GM18873 (cell line): Measurements from ENCODE around the gene MUC3A.
"Not testable (repeated sequence)": the region's sequence is repeated elsewhere in the genome, so short reads cannot be mapped to it uniquely, and the experiment has no call there.

Experiments
- ATAC-seq: cut with Tn5 transposase; IDR thresholded peaks from one replicate; pipeline ENCODE4 v1.9.1; 2021; ENCODE audit warnings: mild to moderate bottlenecking, moderate library complexity, moderate number of reproducible peaks; ENCODE audit not compliant: unreplicated experiment, low FRiP score

Gene MUC3A, protein sequence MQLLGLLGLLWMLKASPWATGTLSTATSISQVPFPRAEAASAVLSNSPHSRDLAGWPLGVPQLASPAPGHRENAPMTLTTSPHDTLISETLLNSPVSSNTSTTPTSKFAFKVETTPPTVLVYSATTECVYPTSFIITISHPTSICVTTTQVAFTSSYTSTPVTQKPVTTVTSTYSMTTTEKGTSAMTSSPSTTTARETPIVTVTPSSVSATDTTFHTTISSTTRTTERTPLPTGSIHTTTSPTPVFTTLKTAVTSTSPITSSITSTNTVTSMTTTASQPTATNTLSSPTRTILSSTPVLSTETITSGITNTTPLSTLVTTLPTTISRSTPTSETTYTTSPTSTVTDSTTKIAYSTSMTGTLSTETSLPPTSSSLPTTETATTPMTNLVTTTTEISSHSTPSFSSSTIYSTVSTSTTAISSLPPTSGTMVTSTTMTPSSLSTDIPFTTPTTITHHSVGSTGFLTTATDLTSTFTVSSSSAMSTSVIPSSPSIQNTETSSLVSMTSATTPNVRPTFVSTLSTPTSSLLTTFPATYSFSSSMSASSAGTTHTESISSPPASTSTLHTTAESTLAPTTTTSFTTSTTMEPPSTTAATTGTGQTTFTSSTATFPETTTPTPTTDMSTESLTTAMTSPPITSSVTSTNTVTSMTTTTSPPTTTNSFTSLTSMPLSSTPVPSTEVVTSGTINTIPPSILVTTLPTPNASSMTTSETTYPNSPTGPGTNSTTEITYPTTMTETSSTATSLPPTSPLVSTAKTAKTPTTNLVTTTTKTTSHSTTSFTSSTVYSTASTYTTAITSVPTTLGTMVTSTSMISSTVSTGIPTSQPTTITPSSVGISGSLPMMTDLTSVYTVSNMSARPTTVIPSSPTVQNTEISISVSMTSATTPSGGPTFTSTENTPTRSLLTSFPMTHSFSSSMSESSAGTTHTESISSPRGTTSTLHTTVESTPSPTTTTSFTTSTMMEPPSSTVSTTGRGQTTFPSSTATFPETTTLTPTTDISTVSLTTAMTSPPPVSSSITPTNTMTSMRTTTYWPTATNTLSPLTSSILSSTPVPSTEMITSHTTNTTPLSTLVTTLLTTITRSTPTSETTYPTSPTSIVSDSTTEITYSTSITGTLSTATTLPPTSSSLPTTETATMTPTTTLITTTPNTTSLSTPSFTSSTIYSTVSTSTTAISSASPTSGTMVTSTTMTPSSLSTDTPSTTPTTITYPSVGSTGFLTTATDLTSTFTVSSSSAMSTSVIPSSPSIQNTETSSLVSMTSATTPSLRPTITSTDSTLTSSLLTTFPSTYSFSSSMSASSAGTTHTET (N-terminal part only)

DNA sequence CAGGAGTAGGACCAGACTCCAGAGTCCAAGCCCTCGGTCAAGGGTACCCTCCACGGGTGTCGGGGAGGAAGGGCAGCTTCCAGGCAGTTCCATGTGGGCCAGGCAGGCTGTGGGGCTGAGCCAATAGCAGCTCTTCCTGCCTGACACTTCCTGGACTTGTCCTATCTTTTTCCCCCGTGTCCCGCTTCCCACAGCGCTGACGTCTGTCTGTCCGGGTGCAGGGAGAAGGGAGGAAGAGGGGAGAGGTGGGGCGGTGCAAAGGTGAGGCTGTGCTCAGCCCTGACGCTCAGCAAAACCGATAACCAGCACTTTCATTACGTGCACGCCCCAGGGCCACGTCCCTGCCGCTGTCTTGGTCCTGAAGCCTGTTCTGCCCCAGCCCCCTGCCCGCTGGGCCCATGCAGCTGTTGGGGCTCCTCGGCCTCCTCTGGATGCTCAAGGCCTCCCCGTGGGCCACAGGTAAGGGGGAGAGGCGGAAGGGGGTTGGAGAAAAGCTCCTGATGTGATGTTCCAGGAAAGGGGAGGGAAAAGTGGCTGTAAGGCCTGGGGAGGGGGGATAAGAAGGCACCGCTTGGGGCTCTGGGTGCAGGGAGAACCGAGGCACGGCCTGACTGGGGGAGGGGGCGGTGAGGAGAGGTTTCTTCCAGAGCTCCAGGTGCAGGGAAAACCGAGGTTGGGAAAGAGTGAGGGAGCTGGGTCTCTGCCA, at the start of gene MUC3A:
Gene MUC3A (plus strand): TSS at position 308 of the 706 bp plus-strand sequence. CDS start 91 bp downstream, at position 399.
- ATAC-seq, result no peak

DNA sequence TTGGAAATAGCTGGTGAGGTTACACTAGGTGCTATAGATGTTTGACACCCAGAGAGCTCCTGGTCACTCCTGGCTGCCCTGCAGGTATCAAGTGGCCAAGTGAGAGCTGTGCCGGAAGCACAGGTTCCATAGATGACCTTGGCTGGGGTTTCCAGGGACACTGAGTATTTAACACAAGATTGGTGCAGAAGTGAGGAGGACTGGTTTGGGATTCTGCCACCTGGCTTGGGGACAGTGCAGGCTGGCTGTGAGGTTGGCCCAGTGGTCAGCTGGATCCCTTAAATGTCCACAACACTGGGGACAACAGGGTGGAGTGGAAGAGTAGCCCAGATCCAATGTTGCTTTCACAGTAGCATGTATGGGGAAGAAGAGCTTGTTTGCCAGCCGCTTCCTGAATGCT, 48.4 kb upstream of the MUC3A start:
- ATAC-seq, result no peak

DNA sequence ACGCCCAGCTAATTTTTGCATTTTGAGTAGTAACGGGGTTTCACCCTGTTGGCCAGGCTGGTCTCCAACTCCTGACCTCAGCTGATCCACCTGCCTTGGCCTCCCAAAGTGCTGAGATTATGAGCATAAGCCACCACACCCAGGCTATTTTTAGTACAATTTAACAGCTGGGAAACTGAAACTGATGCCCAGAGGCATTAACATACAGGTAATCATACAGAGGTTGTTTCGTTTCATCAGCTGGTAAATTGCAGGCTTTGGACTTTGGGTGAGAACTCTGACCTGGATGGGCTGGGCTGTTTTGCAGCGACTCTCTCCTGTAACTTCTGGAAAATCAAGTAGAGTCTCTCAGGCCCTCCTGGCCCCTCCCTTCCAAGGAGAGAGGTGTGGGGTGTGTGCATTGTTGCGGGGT, 47.4 kb upstream of the MUC3A start:
- ATAC-seq, result no peak

DNA sequence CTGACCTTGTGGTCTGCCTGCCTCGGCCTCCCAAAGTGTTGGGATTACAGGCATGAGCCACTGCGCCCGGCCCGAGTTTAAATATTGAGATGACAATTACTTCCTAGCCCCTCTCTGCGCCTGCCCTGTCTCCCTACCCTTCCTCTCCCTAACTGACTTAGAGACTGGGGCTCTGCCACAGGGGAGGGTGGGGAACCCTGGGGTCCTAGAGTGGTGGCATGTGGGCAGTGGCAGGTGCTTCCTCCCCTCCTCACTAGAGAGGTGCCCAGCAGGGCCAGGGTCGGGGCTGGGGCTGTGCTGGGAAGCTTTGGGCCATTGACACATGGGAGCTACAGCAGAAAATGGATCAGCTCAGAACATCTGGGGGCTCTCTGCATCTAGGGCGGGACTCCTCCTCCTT, 46.7 kb upstream of the MUC3A start:
- ATAC-seq, result no peak

DNA sequence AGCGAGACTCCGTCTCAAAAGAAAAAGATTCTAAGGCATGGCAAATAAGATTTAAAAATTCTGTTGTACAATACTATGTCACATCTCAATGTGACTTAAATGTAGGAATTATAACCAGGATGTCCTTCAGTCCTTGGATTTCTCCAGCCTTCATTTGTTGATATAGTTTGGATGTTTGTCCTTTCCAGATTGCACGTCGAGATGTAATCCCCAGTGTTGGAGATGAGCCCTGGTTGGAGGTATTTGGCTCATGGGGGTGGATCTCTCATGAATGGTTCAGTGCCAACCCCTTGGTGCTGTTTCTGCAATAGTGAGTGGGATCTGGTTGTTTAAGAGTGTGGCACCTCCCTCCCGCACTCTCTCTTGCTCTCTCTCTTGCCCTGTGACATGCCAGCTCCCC, 40.8 kb upstream of the MUC3A start:
- no peak for ATAC-seq

DNA sequence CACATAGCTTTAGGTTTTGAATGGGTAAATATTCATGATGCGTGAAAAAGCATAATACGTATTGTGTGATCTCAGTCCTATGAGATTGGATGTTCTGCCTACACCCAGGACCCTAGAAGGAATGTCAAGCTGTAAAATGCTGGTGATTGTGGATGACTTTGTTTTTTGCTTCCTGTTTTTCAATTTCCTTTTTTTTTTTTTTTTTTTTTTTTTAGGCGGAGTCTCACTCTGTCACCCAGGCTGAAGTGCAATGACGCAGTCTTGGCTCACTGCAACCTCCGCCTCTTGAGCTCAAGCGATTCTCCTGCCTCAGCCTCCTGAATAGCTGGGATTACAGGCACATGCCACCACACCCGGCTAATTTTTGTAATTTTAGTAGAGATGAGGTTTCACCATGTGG, 38.9 kb upstream of the MUC3A start:
- not testable (repeated sequence) for ATAC-seq

DNA sequence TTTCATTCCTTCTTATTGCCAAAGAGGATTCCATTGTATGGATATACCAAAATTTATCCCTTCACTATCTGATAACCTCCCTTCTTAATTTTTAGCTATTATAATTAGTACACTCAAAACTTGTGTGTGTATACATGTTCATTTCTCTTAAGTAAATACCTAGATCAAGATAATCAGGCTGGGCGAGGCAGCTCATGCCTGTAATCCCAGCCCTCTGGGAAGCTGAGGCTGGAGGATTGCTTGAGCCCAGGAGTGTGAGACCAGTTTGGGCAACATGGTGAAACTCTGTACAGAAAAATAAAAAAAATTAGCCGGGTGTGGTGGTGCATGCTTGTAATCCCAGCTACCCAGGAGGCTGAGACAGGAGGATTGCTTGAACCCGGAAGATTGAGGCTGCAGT, 37.9 kb upstream of the MUC3A start:
- ATAC-seq, result no peak

DNA sequence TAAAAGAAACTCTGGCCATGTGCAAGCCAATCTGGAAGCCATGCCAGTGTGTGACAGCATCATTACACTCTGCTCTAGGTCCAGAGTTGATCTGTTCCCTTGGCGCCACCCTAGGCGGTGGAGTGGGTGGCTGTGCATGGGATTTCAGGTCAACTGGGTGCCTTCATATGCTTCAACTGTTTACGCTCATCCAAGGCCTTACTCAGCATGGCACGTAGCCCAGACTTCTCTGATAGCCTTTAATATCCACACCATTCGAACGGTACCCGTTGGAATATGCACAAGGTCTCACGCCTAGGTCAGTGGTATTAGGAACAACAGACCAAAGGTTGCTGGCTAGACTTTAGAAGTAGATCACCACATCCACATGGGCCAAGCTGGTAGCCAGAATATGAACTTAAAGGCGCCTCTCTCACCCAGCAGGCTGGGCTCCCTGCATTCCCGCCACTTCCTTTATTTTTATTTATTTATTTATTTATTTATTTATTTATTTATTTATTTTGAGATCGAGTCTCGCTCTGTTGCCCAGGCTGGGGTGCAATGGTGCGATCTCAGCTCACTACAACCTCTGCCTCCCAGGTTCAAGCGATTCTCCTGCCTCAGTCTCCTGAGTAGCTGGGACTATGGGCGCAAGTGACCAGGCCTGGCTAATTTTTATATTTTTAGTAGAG, 35.0 kb upstream of the MUC3A start:
- ATAC-seq, result no peak

DNA sequence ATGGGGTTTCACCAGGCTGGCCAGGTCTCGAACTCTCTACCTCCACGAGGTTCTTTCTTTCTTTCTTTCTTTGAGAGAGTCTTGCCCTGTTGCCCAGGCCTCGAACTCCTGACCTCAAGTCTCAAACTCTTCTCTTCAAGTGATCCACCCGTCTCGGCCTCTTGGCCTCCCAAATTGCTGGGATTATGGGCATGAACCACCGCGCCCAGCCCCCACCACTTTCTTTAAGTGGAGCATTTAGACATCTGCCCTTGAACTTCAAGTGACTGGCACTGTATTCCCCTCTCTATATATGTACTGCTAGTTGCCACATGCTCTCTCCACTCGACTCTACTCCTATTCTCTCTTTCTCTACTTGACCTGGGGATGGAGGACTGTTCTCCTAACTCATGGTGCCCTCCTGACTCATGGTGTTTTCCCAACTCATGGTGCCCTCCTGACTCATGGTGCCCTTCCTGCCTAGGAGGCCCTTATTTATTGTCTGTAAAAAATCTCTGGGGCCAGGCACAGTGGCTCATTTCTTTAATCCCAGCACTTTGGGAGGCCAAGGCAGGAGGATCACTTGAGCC, 34.4 kb upstream of the MUC3A start:
- no peak for ATAC-seq

DNA sequence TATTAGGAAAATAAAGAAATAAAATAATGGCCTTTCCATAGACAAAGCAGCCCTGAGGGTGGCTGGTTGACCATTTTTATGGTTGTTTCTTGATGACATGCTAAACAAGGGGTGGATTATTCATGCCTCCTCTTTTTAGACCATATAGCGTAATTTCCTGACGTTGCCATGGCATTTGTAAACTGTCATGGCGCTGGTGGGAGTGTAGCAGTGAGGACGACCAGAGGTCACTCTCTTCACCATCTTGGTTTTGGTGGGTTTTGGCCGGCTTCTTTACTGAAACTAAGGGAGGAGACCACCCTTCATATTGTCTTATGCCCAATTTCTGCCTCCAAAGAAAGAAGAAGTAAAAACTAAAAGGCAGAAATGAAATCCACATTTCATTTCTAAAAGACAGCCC, 30.0 kb upstream of the MUC3A start:
- ATAC-seq, result not testable (repeated sequence)

DNA sequence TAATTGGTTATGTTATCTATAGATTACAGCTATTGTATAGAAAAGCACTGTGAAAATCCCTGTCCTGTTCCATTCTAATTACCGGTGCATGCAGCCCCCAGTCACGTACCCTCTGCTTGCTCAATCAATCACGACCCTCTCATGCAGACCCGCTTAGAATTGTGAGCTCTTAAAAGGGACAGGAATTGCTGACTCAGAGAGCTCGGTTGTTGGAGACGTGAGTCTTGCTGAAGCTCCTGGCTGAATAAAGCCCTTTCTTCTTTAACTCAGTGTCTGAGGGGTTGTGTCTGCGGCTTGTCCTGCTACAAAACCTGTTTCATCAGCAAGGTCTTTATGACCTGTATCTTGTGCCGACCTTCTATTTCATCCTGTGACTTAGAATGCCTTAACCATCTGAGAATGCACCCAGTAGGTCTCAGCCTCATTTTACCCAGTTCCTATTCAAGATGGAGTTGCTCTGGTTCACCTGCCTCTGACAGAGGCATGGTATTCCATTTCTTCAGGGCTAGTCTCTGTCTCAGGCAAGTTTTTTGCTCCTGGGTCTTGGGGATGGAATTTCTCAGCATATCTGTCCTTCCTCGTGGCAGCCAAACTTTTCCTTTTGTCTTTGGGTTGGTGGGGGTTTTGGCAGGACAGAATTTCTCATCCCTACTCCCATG, 29.4 kb upstream of the MUC3A start:
- ATAC-seq, result not testable (repeated sequence)

DNA sequence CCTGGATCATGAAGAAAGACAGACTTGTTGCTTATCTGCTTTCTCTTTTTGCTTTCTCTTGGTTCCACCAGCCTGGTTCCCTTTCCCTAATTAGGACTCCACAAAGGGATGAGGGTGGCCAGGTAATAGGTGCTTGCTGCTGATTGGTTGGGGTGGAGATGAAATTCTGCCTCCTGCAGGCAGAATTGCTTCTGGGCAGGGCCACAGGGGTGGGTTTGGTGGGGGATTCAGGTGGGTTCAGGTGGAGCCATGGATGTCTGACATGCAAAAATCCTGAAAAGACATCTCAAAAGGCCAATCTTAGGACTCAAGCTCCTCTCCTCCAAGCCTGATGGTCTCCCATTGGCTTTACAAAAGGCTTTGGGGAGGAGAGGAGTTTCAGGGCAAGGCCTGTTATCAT, 28.3 kb upstream of the MUC3A start:
- no peak for ATAC-seq

DNA sequence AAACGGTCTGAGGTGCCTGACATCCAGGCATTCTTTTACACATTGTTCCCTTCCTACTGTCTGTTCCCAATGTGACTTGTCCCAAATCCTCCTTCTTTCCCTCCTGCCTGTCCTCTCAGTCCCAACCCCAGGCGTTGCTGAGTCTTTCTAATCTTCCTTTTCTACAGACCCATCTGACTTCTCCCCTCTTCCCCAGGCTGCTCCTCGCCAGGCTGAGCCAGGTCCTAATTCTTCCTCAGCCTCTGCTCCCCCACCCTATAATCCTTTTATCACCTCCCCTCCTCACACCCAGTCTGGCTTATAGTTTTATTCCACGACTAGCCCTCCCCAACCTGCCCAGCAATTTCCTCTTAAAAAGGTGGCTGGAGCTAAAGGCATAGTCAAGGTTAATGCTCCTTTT, 25.7 kb upstream of the MUC3A start:
- not testable (repeated sequence) for ATAC-seq

DNA sequence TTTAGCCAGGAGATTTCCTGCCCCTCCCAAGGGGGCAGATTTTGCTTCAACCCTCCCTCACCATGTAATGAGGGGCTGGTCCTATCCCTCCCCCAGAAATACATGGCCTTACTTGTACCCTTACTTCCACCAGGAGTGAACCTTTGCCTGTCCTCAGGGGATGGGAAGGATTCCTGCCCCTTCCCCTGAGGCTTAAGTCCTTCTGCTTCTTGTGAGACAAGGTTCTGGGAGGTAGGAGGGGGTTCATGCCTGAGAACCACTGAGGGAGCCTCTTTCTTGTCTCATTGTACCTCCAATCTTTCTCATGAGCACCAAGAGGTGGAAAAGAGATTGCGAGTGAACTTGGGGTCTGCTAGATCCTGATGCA, 19.5 kb upstream of the MUC3A start:
- no peak for ATAC-seq

DNA sequence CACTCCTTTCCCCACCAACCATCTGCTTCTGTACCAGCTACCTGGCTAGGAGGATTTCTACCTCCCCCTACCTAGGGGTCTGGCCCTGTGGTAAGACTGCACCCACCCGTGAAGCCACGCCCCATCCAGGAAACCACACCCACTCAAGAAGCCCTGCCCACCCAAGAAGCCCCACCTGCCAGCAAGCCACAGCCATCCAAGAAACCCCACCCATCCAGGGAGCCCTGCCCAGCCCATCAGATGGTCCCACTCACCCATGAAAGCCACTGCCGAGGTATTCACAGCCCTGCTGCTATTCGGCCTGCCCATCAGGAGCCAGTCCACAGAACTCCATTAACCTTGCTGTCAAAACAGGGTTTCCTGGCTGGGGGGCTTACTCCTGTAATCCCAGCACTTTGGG, 15.6 kb upstream of the MUC3A start:
- no peak for ATAC-seq

DNA sequence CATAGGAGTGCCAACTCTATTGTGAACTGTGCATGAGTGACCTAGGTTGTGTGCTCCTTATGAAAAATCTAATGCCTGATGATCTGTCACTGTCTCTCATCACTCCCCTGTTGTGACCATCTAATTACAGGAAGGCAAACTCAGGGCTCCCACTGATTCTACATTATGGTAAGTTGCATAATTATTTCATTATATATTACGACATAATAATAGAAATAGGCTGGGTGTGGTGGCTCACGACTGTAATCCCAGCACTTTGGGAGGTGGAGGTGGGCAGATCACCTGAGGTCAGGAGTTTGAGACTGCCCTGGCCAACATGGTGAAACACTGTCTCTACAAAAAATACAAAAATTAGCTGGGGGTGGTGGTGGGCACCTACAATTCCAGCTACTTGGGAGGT, 14.0 kb upstream of the MUC3A start:
- ATAC-seq, result not testable (repeated sequence)

DNA sequence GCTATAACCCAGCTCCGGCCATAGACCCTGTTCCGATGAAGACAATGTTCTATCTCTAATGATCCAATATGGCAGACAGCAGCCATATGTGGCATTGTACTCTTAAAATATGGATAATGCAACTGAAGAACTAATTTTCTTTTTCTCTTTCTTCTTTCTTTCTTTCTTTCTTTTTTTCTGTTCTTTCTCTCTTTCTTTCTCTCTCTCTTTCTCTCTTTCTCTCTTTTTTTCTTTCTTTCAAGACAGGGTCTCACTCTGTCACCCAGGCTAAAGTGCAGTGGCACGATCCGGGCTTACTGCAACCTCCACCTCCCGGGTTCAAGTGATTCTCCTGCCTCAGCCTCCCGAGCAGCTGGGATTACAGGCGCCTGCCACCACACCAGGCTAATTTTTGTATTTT, 13.2 kb upstream of the MUC3A start:
- ATAC-seq, result not testable (repeated sequence)

DNA sequence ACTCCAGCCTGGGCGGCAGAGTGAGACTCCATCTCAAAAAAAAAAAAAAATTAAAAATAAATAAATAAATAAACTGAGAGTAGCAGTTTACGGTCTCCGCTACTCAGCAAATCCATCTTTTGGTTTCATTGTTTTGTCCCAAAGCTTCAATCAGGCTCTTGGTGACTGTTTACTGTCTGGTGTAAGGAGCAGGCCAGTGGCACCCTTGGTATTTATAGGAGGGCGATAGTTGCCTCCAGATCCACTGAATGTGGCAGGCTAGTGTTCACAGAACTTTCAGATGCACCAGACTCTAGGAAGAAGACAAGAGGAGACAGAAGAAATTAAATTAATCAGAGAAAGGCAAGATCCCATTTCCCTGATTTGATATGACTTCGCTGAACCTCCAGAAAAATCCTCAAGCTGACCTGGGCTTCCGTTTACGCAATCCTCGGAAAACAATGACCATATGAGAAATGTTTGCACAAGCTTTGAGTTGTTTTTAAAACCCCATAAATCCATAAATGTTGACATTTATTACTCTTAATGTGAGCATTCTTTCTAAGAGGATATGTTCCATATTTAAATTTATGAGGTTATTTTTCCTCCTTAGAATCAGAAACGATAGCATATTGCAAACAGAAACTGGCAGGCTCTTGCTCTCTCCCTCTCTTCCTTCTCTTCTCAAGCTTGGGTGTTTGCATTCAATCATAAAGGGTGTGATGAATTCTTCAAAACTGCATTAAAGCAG, 7.1 kb upstream of the MUC3A start:
- ATAC-seq, result no peak
